Right lobe of liver (tissue), 4 donors: ENCODE results near the gene ABCA9.

Experiments
- POLR2A ChIP-seq: fragments of 450-650 bp; IDR thresholded peaks from one replicate; pipeline ENCODE4 v1.6.1; 2017; ENCODE audit warnings: antibody characterized with exemption, mild to moderate bottlenecking
- TF ChIP-seq, protein P1 (sequence below), 4 donors: fragments of 200-600 bp in 3 of 4; fragments of 450-650 bp in 1 of 4; IDR thresholded peaks; one replicate each; pipeline versions ENCODE4 v1.5.1 to v1.8.0; 2016 to 2022; ENCODE audit warnings: antibody characterized with exemption in 4 of 4, mild to moderate bottlenecking in 2 of 4
- donor health status: DM: no; HTN: no; CAD: no.
- donor health status: DM: no; HTN: no; CAD: no.
- donor health status: DM: no; HTN: yes; CAD: no.

DNA sequence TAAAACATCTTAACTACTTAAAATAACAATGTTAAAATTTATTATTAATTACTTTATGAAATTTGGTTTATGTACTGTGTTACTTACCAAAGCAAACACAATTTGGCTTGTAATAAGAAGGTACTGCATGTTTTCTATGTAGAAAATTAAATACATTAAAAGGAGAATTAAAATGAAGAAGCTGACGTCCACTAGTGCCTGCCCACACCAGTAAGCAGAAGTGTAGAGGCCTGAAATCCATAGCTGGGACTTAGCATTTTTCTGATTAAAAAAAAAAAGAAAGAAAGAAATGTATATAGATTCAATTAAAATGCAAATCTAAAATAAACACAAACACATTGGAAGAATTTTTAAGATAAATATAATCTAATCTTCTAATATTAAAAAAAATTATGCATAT is 35.8 kb upstream of the ABCA9 start:
- TF ChIP-seq POLR2A, result no peak
- TF ChIP-seq, protein P1, sequence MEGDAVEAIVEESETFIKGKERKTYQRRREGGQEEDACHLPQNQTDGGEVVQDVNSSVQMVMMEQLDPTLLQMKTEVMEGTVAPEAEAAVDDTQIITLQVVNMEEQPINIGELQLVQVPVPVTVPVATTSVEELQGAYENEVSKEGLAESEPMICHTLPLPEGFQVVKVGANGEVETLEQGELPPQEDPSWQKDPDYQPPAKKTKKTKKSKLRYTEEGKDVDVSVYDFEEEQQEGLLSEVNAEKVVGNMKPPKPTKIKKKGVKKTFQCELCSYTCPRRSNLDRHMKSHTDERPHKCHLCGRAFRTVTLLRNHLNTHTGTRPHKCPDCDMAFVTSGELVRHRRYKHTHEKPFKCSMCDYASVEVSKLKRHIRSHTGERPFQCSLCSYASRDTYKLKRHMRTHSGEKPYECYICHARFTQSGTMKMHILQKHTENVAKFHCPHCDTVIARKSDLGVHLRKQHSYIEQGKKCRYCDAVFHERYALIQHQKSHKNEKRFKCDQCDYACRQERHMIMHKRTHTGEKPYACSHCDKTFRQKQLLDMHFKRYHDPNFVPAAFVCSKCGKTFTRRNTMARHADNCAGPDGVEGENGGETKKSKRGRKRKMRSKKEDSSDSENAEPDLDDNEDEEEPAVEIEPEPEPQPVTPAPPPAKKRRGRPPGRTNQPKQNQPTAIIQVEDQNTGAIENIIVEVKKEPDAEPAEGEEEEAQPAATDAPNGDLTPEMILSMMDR (IDR thresholded peaks at IDR 0.05), result no peak
